GM15510 (cell line): Measurements from ENCODE around the gene HRNR.

ENCODE experiments used
- POLR2A ChIP-seq: IDR thresholded peaks from 3 replicates; pipeline ENCODE4 v1.6.1; 2011; ENCODE audit warnings: borderline replicate concordance; ENCODE audit not compliant: insufficient read length; ENCODE audit errors: extremely low read depth

The HRNR gene

GRCh38 chr1:152189657-152190442 lies 34.1 kb downstream of the HRNR start:
- TF ChIP-seq POLR2A = no peak

- no peak for TF ChIP-seq POLR2A
These were observed 35.1 kb downstream of the HRNR start for GRCh38 chr1:152188673-152189591.

- no peak for TF ChIP-seq POLR2A
These were observed 37.3 kb downstream of the HRNR start for GRCh38 chr1:152186556-152187285.

- no peak for TF ChIP-seq POLR2A
These were observed 38.2 kb downstream of the HRNR start for GRCh38 chr1:152185544-152186391.

GRCh38 chr1:152182944-152183361 lies 41.0 kb downstream of the HRNR start:
- no peak for TF ChIP-seq POLR2A

- no peak for TF ChIP-seq POLR2A
These were observed 41.6 kb downstream of the HRNR start for GRCh38 chr1:152182431-152182830.

GRCh38 chr1:152179566-152179965 lies 44.4 kb downstream of the HRNR start:
- no peak for TF ChIP-seq POLR2A

GRCh38 chr1:152170287-152170905 lies 53.6 kb downstream of the HRNR start:
- no peak for TF ChIP-seq POLR2A

GRCh38 chr1:152169366-152170025 lies 54.5 kb downstream of the HRNR start:
- no peak for TF ChIP-seq POLR2A

- TF ChIP-seq POLR2A = no peak
These were observed 55.5 kb downstream of the HRNR start for GRCh38 chr1:152168535-152168868.

GRCh38 chr1:152167835-152168534 lies 56.0 kb downstream of the HRNR start:
- TF ChIP-seq POLR2A = no peak

- no peak for TF ChIP-seq POLR2A
These were observed 57.0 kb downstream of the HRNR start for GRCh38 chr1:152166966-152167365.
